ENCODE measurements around the gene SDK2. TPM values are rescaled to one million over a fixed set of nuclear protein-coding genes. Genes with fewer than 3 reads are reported as not detected.
A peak's percentile ranks its signal among the peaks of the same experiment; 100 is the strongest.

Gene SDK2
- total and polyA plus RNA-seq, 11 donors = 0.84 to 4.0 (median 2.6) TPM

DNA sequence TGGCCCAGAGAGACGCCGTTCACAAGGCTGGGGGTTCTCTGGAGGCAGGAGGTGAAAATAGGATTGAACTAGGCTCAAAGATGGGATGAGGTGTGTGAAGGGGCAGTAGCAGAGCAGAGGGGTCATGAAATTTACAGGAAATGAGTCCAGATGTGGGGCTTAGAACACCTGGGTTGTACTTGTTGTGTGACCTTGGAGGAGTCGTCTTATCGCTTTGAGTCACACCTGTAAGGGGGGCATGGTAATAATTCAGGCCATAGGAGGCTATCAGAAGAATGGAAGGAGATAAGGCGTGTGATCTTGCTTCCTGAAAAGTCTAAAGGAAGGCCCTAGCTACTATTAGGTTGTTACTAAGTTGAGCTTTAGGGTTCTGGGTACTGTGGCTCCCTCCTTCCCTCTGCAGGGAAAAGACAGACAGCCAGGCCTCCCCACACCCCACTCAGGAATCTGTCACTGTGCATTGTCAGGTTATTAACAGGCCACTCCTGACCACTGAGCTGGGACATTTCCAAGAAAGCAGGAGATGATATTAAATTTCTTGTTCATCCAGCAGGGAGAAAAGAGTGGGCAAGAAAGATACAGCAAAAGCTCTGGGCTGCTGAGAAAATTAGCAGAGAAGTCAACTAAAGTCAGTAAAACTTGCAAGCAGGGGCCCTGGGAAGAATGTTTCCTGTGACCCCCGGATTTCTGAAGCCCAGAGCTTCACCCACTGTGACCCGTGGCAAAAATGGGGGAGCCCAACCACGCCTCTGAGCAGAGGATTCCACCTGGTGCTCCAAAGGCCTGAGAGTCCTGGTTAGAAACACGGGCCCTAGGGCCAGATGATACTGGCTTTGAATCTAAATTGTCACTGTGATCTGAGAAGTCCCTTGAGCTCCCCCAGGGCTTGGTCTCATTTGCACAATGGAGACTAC, 326.5 kb downstream of the SDK2 start:
- TF ChIP-seq CTCF (IDR thresholded peaks at IDR 0.05) = no peak
- no peak for TF ChIP-seq POLR2A (IDR thresholded peaks at IDR 0.05)
- Histone ChIP-seq H3K36me3 (no peaks in the 10 kb centered on the region), H3K4me1 (peaks cover 0 to 25% (median 8%) of the 10 kb centered on the region in 12 donors), H3K9me3 (peaks cover 0 to 2% (median 0%) of the 10 kb centered on the region in 12 donors), H3K27ac (peak overlapping the region in 8 of 12 donors; percentile 1 to 59 (median 38)), H3K4me3 (no peak overlapping the region), H3K27me3 (no peaks in the 10 kb centered on the region)
- ATAC-seq = peak in 3 of 4 donors; percentile 46 to 66 (median 61)
- WGBS, 4 donors = 71 to 76% (median 72%) methylated on average over 9 of the region's 9 CpGs
- intact Hi-C loops (cut with DNase I) = loop anchor here in 2 of 10 donors (5.0 to 10.0 kb wide), 2 partner anchors 60 to 63 kb away; no protein-coding TSS in a partner anchor
- no peak for DNase-seq

GRCh38 chr17:73316919-73317505, 327.2 kb downstream of the SDK2 start:
- Histone ChIP-seq H3K36me3 (no peaks in the 10 kb centered on the region), H3K27me3 (no peaks in the 10 kb centered on the region), H3K4me1 (peaks cover 0 to 32% (median 12%) of the 10 kb centered on the region in 12 donors), H3K27ac (peak overlapping the region in 4 of 12 donors; percentile 20 to 59 (median 39)), H3K9me3 (no peaks in the 10 kb centered on the region), H3K4me3 (no peak overlapping the region)
- WGBS, 4 donors = 58 to 81% (median 60%) methylated on average over 5 to 8 of the region's 8 CpGs
- peak in 3 of 4 donors; percentile 7 to 16 (median 12) for ATAC-seq
- peak in 1 of 5 donors; percentile 45 for DNase-seq
- intact Hi-C loops (cut with DNase I) = loop anchor here in 2 of 10 donors (5.0 to 10.0 kb wide), 2 partner anchors 60 to 62 kb away; no protein-coding TSS in a partner anchor
- no peak for TF ChIP-seq POLR2A (IDR thresholded peaks at IDR 0.05)
- TF ChIP-seq CTCF (IDR thresholded peaks at IDR 0.05) = no peak

DNA sequence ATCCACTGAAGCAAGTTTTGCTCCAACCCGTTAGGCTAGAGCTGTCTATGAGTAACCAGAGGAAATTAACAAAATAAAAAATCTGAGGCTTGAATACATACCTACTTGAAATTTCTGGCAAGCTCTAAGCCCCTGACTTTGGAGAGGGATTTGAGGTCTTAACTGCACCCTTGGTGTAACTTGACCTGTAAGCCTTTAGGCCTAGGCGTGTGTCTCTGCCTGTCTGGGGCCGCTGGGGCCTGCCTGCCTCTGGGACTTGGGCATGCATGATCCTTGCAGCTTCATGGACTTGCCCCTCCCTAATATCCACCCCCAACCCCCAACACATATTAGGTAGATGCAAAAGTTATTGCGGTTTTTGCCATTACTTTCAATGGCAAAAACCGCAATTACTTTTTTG, 328.8 kb downstream of the SDK2 start:
- TF ChIP-seq CTCF (IDR thresholded peaks at IDR 0.05) (no peak), POLR2A (IDR thresholded peaks at IDR 0.05) (no peak)
- 58 to 72% (median 59%) methylated on average over 4 to 5 of the region's 5 CpGs for WGBS, 4 donors

More for the DNA sequence above, 328.8 kb downstream of the SDK2 start:
- H3K4me3 ChIP-seq = no peak overlapping the region
- intact Hi-C loops (cut with DNase I) = loop anchor here in 2 of 10 donors (5.0 to 10.0 kb wide), 2 partner anchors 58 to 61 kb away; no protein-coding TSS in a partner anchor
- no peaks in the 10 kb centered on the region for H3K36me3 ChIP-seq
- peaks cover 0 to 22% (median 12%) of the 10 kb centered on the region in 12 donors for H3K4me1 ChIP-seq
- H3K27me3 ChIP-seq = no peaks in the 10 kb centered on the region
- H3K27ac ChIP-seq = no peak overlapping the region
- no peak for ATAC-seq
- H3K9me3 ChIP-seq = no peaks in the 10 kb centered on the region
- no peak for DNase-seq
